Smooth muscle cell (in vitro differentiated cells): Measurements from ENCODE around the gene SFRP4. TPM values are rescaled to one million over a fixed set of nuclear protein-coding genes. Genes with fewer than 3 reads are reported as not detected.

Experiments used
- DNase-seq: peaks from one replicate; lab custom pipeline; 2025; ENCODE audit not compliant: unreplicated experiment; lab: John Stamatoyannopoulos, UW
- H2AFZ ChIP-seq: fragments of 200-600 bp; sonication (generic); 2 replicates; pipeline ENCODE4 v1.6.0; 2016; ENCODE audit warnings: antibody characterized with exemption, low read depth, mild to moderate bottlenecking
- H3F3A ChIP-seq: fragments of 200-600 bp; sonication (generic); 2 replicates; pipeline ENCODE4 v1.6.0; 2017; ENCODE audit warnings: antibody characterized with exemption, low read depth
- H3K27ac ChIP-seq: fragments of 200-600 bp; sonication (generic); 2 replicates; pipeline ENCODE4 v1.5.1; 2016; ENCODE audit warnings: low read depth, mild to moderate bottlenecking
- H3K27me3 ChIP-seq: fragments of 200-600 bp; sonication (generic); 2 replicates; pipeline ENCODE4 v1.6.1; 2016; ENCODE audit warnings: low read depth, mild to moderate bottlenecking
- H3K36me3 ChIP-seq: fragments of 200-600 bp; sonication (generic); 2 replicates; pipeline ENCODE4 v1.5.1; 2016; ENCODE audit warnings: low read depth
- H3K4me1 ChIP-seq: fragments of 200-600 bp; sonication (generic); 2 replicates; pipeline ENCODE4 v1.5.1; 2016; ENCODE audit warnings: low read depth
- H3K4me2 ChIP-seq: fragments of 200-600 bp; sonication (generic); 2 replicates; pipeline ENCODE4 v1.6.0; 2016; ENCODE audit warnings: mild to moderate bottlenecking
- H3K4me3 ChIP-seq: fragments of 200-600 bp; sonication (generic); 2 replicates; pipeline ENCODE4 v1.5.1; 2016; ENCODE audit warnings: mild to moderate bottlenecking
- H3K79me2 ChIP-seq: fragments of 200-600 bp; sonication (generic); 2 replicates; pipeline ENCODE4 v1.6.0; 2016; ENCODE audit warnings: low read depth, mild to moderate bottlenecking
- H3K9ac ChIP-seq: fragments of 200-600 bp; sonication (generic); 2 replicates; pipeline ENCODE4 v1.6.0; 2016; ENCODE audit warnings: low read depth
- H3K9me3 ChIP-seq: fragments of 200-600 bp; sonication (generic); replicated peaks from 2 replicates; pipeline ENCODE4 v1.5.1; 2016; ENCODE audit warnings: low read depth
- H4K20me1 ChIP-seq: fragments of 200-600 bp; sonication (generic); 2 replicates; pipeline ENCODE4 v1.6.0; 2016; ENCODE audit warnings: low read depth
- CTCF ChIP-seq: fragments of 200-600 bp; sonication (generic); IDR thresholded peaks from 2 replicates; pipeline ENCODE4 v1.5.1; 2017; ENCODE audit warnings: borderline replicate concordance, mild to moderate bottlenecking, antibody characterized with exemption; ENCODE audit not compliant: insufficient read depth, poor library complexity, severe bottlenecking
- WGBS: methylation state at CpG from one replicate; pipeline ENCODE4 v1.1.7; 2016; ENCODE audit warnings: low lambda C conversion rate; 5-methylcytosine and 5-hydroxymethylcytosine counted together
- polyA plus RNA-seq: library from polyadenylated mRNA; unstranded; fragments of >200 nt; fragmentation: Nextera tagmentation; extraction: Ambion mirVana; gene quantifications from 2 replicates; pipeline ENCODE4 v1.2.1, GENCODE V29; 2016
- total RNA-seq: library from RNA; depleted of rRNA; stranded (reverse); fragments of >200 nt; gene quantifications from 2 replicates; pipeline ENCODE4 v1.2.3, GENCODE V29; 2014

Gene SFRP4
- total and polyA plus RNA-seq, 2 experiments from 2014 or later = not detected

- Histone ChIP-seq H3K36me3 (no peaks in the 10 kb centered on the region), H2AFZ (no peak overlapping the region), H4K20me1 (no peaks in the 10 kb centered on the region), H3K4me3 (no peak overlapping the region), H3F3A (no peaks in the 10 kb centered on the region), H3K4me2 (no peak overlapping the region), H3K27me3 (no peaks in the 10 kb centered on the region), H3K27ac (no peak overlapping the region), H3K9me3 (no peaks in the 10 kb centered on the region), H3K9ac (no peak overlapping the region), H3K4me1 (peaks cover 7% of the 10 kb centered on the region), H3K79me2 (no peaks in the 10 kb centered on the region)
- 91% methylated on average over 2 of the region's 2 CpGs for WGBS
- TF ChIP-seq CTCF = no peak
- no peak for DNase-seq
Observed at GRCh38 chr7:37944737-37945054, 28.1 kb upstream of the SFRP4 start.

GRCh38 chr7:37943905-37944736 is 27.5 kb upstream of the SFRP4 start:
- Histone ChIP-seq H3K27ac (no peak overlapping the region), H4K20me1 (no peaks in the 10 kb centered on the region), H3K9me3 (no peaks in the 10 kb centered on the region), H3K36me3 (no peaks in the 10 kb centered on the region), H2AFZ (no peak overlapping the region), H3K27me3 (no peaks in the 10 kb centered on the region), H3K4me2 (no peak overlapping the region), H3K4me3 (no peak overlapping the region), H3K9ac (no peak overlapping the region), H3F3A (no peaks in the 10 kb centered on the region), H3K4me1 (peaks cover 7% of the 10 kb centered on the region), H3K79me2 (no peaks in the 10 kb centered on the region)
- no peak for TF ChIP-seq CTCF
- 90% methylated on average over 8 of the region's 8 CpGs for WGBS
- no peak for DNase-seq

GRCh38 chr7:37942934-37943610 is 26.5 kb upstream of the SFRP4 start:
- Histone ChIP-seq H2AFZ (no peak overlapping the region), H3F3A (no peaks in the 10 kb centered on the region), H3K27me3 (no peaks in the 10 kb centered on the region), H3K4me3 (no peak overlapping the region), H3K36me3 (no peaks in the 10 kb centered on the region), H3K9ac (no peak overlapping the region), H3K79me2 (no peaks in the 10 kb centered on the region), H4K20me1 (no peaks in the 10 kb centered on the region), H3K4me2 (no peak overlapping the region), H3K4me1 (peaks cover 7% of the 10 kb centered on the region), H3K27ac (no peak overlapping the region), H3K9me3 (no peaks in the 10 kb centered on the region)
- TF ChIP-seq CTCF = no peak
- 77% methylated on average over 12 of the region's 12 CpGs for WGBS
- no peak for DNase-seq
